ENCODE measurements around the gene CEP83. TPM values are rescaled to one million over a fixed set of nuclear protein-coding genes. Genes with fewer than 3 reads are reported as not detected.

Gene CEP83
- polyA plus RNA-seq, 1 of the 3 experiments (the other 2 are of a cell fraction), result 2.5 TPM

DNA sequence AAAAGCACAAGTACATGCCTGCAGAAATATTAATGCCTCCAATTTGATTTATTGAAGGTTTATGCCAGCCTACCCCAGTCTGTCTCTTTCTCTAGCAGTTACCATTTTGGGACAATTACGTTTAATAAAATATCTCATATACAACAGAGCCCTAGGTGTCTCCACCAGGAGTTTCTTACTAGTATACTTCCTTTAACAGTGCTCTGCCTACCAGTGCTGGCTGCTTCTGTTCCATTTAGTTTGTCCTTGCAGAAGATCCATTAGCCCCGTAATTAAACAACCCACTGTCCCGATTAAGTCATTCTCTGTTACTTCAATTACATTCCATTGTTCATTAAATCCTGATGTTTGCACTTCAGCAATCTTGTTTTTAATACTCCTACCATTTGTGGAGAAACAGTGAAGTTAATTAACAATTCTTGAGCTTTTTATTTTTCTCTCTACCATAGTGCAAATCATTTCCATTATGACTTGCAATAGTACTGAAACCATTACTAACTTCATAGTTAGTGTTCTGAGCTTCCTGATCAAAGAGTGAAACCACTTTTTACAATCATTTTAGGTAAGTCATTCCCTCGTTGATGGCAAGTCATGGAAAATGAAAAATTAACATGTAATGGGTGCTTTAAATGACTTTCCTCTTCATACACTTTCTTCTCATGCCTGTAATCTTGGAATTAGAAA is 190.2 kb downstream of the CEP83 start:
- H3K9me3 ChIP-seq, result no peaks in the 10 kb centered on the region
- H2AFZ ChIP-seq (ENCODE audit: low read depth), result no peak overlapping the region
- no peak for TF ChIP-seq EP300 (IDR thresholded peaks at IDR 0.05; ENCODE audit: borderline replicate concordance in 1 of 2, low read depth in 1 of 2, low read length in 1 of 2)
- TF ChIP-seq ZBTB33 (IDR thresholded peaks at IDR 0.05; ENCODE audit: borderline replicate concordance, low read depth), result no peak
- no peak for TF ChIP-seq FOXM1 (IDR thresholded peaks at IDR 0.05; ENCODE audit: low read depth)
- no peak for TF ChIP-seq RXRA (IDR thresholded peaks at IDR 0.05; ENCODE audit: borderline replicate concordance, low read depth)
- TF ChIP-seq POLR2AphosphoS5 (IDR thresholded peaks at IDR 0.05; ENCODE audit: low read depth, low read length), result no peak
- TF ChIP-seq USF1 (IDR thresholded peaks at IDR 0.05; ENCODE audit: borderline replicate concordance, low read depth), result no peak
- no peak for TF ChIP-seq RAD21 (IDR thresholded peaks at IDR 0.05; ENCODE audit: low read length)
- no peak for TF ChIP-seq FOSL2 (IDR thresholded peaks at IDR 0.05; ENCODE audit: borderline replicate concordance, low read depth)
- no peak for TF ChIP-seq YY1 (IDR thresholded peaks at IDR 0.05; ENCODE audit: low read depth)
- TF ChIP-seq JUND (IDR thresholded peaks at IDR 0.05), result no peak
- TF ChIP-seq, protein P1, sequence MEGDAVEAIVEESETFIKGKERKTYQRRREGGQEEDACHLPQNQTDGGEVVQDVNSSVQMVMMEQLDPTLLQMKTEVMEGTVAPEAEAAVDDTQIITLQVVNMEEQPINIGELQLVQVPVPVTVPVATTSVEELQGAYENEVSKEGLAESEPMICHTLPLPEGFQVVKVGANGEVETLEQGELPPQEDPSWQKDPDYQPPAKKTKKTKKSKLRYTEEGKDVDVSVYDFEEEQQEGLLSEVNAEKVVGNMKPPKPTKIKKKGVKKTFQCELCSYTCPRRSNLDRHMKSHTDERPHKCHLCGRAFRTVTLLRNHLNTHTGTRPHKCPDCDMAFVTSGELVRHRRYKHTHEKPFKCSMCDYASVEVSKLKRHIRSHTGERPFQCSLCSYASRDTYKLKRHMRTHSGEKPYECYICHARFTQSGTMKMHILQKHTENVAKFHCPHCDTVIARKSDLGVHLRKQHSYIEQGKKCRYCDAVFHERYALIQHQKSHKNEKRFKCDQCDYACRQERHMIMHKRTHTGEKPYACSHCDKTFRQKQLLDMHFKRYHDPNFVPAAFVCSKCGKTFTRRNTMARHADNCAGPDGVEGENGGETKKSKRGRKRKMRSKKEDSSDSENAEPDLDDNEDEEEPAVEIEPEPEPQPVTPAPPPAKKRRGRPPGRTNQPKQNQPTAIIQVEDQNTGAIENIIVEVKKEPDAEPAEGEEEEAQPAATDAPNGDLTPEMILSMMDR (IDR thresholded peaks at IDR 0.05), result no peak
- H3K36me3 ChIP-seq (replicated peaks in 1 of 2; ENCODE audit: control insufficient read depth in 1 of 2, insufficient read depth in 2 of 2, low read length in 1 of 2), result no peaks in the 10 kb centered on the region
- CTCF ChIA-PET, result interaction anchor here (0.8 kb wide), 1 partner anchor 16 kb away, joined by 4 read pairs; no protein-coding TSS in a partner anchor
- no peak overlapping the region for H3K4me3 ChIP-seq (ENCODE audit: low read depth in 2 of 2, low read length in 1 of 2)
- H4K20me1 ChIP-seq (ENCODE audit: insufficient read depth), result no peaks in the 10 kb centered on the region
- no peaks in the 10 kb centered on the region for H3F3A ChIP-seq (replicated peaks; ENCODE audit: insufficient read depth)
- no peak overlapping the region for H3K27ac ChIP-seq (ENCODE audit: low read depth in 2 of 2, low read length in 1 of 2)
- no peaks in the 10 kb centered on the region for H3K79me2 ChIP-seq (ENCODE audit: insufficient read depth)
- no peak for DNase-seq
- H3K4me1 ChIP-seq (ENCODE audit: control insufficient read depth in 1 of 2, insufficient read depth in 2 of 2, low read depth in 1 of 2, low read length in 1 of 2), result peaks cover 10 to 11% of the 10 kb centered on the region in 2 experiments; a peak in 3 of 4 replicates
- no peaks in the 10 kb centered on the region for H3K27me3 ChIP-seq (ENCODE audit: insufficient read depth)
- no peak overlapping the region for H3K9ac ChIP-seq
- WGBS (ENCODE audit: low lambda C conversion rate), result 80% methylated on average over 4 of the region's 4 CpGs
- POLR2A ChIA-PET, result no interaction called here
- H3K4me2 ChIP-seq, result no peak overlapping the region
- H3K9me2 ChIP-seq, result no peaks in the 10 kb centered on the region

- Histone ChIP-seq H3K9me3 (no peaks in the 10 kb centered on the region), H2AFZ (ENCODE audit: low read depth) (no peak overlapping the region), H3K27me3 (ENCODE audit: insufficient read depth) (no peaks in the 10 kb centered on the region), H3K27ac (ENCODE audit: low read depth in 2 of 2, low read length in 1 of 2) (peak overlapping the region in 1 of 2 experiments; percentile 47; a peak in 1 of 4 replicates), H3K79me2 (ENCODE audit: insufficient read depth) (no peaks in the 10 kb centered on the region), H3K36me3 (replicated peaks in 1 of 2; ENCODE audit: control insufficient read depth in 1 of 2, insufficient read depth in 2 of 2, low read length in 1 of 2) (no peaks in the 10 kb centered on the region), H4K20me1 (ENCODE audit: insufficient read depth) (no peaks in the 10 kb centered on the region), H3K4me1 (ENCODE audit: control insufficient read depth in 1 of 2, insufficient read depth in 2 of 2, low read depth in 1 of 2, low read length in 1 of 2) (peaks cover 10 to 26% of the 10 kb centered on the region in 2 experiments; a peak in 3 of 4 replicates), H3K4me3 (ENCODE audit: low read depth in 2 of 2, low read length in 1 of 2) (no peak overlapping the region), H3K9me2 (no peaks in the 10 kb centered on the region), H3F3A (replicated peaks; ENCODE audit: insufficient read depth) (no peaks in the 10 kb centered on the region), H3K9ac (no peak overlapping the region), H3K4me2 (no peak overlapping the region)
- DNase-seq, result no peak
- POLR2A ChIA-PET, result no interaction called here
- WGBS (ENCODE audit: low lambda C conversion rate), result 84% methylated on average over 5 of the region's 5 CpGs
- CTCF ChIA-PET, result no interaction called here
- TF ChIP-seq USF1 (IDR thresholded peaks at IDR 0.05; ENCODE audit: borderline replicate concordance, low read depth) (no peak), RFX5 (IDR thresholded peaks at IDR 0.05; ENCODE audit: low read length) (no peak), EZH2phosphoT487 (IDR thresholded peaks at IDR 0.05; ENCODE audit: borderline replicate concordance, low read depth) (no peak), MXI1 (IDR thresholded peaks at IDR 0.05; ENCODE audit: low read depth, low read length) (no peak), POLR2AphosphoS5 (IDR thresholded peaks at IDR 0.05; ENCODE audit: low read depth, low read length) (no peak), YY1 (IDR thresholded peaks at IDR 0.05; ENCODE audit: low read depth) (no peak), TAF1 (IDR thresholded peaks at IDR 0.05; ENCODE audit: borderline replicate concordance, low read depth, low read length) (no peak), EP300 (IDR thresholded peaks at IDR 0.05; ENCODE audit: borderline replicate concordance in 1 of 2, low read depth in 1 of 2, low read length in 1 of 2) (no peak)
- TF ChIP-seq, protein P2, sequence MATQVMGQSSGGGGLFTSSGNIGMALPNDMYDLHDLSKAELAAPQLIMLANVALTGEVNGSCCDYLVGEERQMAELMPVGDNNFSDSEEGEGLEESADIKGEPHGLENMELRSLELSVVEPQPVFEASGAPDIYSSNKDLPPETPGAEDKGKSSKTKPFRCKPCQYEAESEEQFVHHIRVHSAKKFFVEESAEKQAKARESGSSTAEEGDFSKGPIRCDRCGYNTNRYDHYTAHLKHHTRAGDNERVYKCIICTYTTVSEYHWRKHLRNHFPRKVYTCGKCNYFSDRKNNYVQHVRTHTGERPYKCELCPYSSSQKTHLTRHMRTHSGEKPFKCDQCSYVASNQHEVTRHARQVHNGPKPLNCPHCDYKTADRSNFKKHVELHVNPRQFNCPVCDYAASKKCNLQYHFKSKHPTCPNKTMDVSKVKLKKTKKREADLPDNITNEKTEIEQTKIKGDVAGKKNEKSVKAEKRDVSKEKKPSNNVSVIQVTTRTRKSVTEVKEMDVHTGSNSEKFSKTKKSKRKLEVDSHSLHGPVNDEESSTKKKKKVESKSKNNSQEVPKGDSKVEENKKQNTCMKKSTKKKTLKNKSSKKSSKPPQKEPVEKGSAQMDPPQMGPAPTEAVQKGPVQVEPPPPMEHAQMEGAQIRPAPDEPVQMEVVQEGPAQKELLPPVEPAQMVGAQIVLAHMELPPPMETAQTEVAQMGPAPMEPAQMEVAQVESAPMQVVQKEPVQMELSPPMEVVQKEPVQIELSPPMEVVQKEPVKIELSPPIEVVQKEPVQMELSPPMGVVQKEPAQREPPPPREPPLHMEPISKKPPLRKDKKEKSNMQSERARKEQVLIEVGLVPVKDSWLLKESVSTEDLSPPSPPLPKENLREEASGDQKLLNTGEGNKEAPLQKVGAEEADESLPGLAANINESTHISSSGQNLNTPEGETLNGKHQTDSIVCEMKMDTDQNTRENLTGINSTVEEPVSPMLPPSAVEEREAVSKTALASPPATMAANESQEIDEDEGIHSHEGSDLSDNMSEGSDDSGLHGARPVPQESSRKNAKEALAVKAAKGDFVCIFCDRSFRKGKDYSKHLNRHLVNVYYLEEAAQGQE (IDR thresholded peaks at IDR 0.05; ENCODE audit: low read depth, low read length), result no peak
These were observed 191.7 kb downstream of the CEP83 start for GRCh38 chr12:94267921-94268471.

All from SK-N-SH (cell line).